Measurements from ENCODE around the gene NDUFS3.
"Not testable (repeated sequence)": the region's sequence is repeated elsewhere in the genome, so short reads cannot be mapped to it uniquely, and the experiment has no call there.

Gene NDUFS3

DNA sequence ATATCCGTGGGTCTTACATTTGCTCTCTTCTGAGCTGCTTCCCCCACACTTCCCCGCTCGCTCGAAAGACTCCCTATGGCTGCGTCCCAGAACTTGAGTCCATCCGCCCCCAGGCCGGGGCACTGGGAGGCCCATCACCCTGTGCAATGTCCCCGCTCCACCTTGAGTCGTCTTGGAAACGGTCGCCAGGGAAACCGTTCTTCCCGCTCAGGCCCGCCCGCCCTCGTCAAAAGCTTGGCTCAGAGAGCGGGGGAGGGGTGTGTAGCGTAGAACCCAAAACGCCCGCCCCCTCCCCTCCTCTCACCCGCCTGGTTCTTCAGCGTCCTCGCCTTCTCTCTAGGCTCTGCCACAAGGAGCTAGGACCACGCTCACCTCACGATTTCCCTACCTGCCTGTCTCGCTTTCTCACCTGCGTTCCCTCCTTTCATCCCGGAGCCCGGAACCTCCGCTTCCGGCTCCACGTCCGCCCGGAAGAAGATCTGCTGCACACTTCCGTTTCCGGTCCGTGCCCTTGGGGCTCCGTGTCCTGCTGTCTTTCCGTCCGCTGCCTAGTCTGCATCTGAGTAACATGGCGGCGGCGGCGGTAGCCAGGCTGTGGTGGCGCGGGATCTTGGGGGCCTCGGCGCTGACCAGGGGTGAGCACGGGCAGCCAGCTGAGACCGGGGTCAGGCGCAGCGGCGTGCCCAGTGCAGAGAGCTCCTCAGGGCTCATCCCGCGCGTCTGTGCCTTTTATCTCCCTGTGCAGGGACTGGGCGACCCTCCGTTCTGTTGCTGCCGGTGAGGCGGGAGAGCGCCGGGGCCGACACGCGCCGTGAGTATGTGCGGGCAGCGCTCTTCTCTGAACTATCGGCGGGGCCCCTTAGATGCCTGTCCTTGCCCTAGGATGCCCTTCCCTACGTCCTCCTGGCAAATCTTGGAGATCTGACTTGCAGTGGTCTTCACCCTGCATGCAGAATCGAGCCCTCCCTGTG is at the start of gene NDUFS3, which contains the start of gene KBTBD4:
TSS of gene NDUFS3 (plus strand) at position 551 of the 971 bp plus-strand sequence. CDS start at position 569, 18 bp downstream.
TSS of gene KBTBD4 (minus strand) at position 447 of the 971 bp plus-strand sequence. CDS start at position 428, 19 bp downstream.
- DNase-seq, result peak; percentile 85

DNA sequence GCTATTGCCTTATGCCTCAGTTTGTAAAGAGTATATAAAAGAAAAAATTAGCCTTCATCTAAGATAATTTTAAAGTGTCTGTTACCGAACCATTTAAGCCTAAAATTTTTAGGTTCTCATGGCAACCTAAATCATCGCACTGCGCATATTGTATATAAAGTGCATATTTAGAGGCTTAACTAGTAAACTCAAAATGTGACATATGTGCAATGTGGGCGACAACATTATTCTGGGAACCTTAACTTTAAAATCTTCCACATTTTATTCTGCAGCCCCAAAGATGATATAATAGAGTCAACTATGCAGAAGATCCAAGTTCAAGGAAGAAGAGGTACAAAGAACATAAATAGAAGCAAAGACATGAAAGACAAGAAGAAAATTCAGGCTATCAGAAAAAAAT is 48.9 kb upstream of the NDUFS3 start:
- DNase-seq, result no peak

DNA sequence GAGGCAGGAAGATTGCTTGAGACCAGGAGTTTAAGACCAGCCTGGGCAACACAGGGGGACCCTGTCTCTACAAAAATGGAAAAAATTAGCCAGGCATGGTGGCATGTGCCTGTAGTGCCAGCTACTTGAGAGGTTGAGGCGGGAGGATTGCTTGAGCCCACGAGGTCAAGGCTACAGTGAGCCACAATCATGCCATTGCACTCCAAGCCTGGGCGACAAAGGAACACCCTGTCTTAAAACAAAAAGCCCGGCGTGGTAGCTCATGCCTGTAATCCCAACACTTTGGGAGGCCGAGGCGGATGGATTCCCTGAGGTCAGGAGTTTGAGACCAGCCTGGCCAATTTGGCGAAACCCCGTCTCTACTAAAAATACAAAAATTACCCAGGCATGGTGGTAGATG is 48.2 kb upstream of the NDUFS3 start:
- not testable (repeated sequence) for DNase-seq

DNA sequence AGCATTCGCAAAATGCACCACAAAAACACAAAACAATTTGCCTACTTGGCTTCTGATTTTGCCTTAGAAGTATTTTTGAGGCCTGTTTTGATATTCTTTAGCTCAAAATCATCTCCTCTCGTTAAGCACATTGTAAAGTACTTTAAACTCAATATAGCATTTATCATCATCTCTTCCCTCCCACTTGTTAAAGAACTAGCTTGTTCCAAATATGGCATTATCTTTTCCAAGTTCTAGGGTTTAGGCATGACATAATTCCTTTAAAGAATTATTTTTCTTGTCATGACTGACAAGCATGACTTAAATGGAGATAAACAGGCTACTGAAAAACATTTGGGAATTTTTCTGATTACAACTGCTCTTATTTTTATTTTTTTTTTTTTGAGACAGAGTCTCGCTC is 47.2 kb upstream of the NDUFS3 start:
- DNase-seq, result no peak

DNA sequence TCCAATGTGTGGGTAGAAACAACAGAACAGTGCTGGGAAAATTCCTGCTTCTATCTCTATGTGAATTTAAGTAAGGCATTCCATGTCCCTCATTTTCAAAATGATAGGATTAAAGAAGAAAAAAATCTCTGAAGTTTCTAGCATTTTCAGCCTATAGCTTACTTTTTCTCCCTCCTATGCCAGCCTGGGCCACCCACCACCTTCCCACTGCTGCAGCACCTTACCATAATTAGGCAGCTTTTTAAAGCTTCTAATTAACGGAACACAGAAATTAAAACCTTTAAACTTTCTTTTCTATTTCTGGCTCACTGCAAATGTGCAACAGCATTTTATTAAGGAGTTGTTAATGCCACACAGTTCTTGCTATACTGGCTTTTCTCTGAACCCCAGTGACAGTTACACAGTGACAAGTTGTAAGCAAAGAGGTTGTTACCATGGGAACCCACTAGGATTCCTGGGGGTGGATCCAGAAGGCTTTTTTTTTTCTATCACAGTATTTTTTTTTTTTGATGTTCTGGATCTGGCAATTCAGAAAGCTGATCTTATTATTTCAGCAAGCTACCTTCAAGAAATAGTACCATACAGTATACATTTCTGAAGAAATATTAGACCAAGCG is 46.2 kb upstream of the NDUFS3 start:
- no peak for DNase-seq

DNA sequence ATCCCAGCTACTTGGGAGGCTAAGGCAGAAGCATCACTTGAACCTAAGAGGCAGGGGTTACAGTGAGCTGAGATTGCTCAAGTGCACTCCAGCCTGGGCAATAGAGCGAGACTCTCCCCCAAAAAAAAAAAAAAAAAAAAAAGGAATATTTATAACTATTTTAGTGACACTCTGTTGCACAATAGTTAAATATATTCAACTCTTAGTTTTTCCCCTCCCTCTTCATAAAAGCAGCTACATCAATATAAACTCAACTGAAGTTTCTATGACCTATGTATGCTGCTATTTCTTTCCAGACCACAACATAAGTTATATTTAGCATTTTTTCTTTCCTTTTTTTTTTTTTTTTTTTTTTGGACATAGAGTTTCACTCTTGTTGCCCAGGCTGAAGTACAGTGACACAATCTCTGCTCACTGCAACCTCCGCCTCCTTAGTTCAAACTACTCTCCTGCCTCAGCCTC is 45.2 kb upstream of the NDUFS3 start:
- DNase-seq, result no peak

DNA sequence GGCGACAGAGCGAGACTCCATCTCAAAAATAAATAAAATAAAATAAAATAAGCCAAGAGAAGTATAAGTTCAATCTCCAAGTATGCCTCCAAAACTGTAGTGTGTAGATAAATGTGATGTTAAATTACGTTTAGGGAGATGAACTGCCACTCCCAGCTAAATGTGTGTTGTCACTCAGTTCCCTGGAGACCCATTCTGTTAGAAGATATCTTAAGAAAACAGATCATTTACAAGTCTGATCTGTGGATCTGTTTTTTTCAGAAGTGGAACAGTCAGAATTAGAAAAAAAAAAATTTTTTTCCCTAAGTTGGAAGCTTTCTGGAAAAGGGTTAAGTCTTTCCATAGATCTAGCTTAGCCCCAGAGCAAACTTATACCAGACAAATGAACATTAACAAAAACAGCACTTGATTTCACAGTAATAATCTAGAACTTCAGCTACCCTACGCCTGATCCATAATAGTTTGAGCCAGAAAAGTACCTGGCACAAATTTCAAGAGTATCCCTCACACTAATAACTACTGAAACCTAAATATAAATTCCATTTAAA is 44.1 kb upstream of the NDUFS3 start:
- DNase-seq, result no peak

DNA sequence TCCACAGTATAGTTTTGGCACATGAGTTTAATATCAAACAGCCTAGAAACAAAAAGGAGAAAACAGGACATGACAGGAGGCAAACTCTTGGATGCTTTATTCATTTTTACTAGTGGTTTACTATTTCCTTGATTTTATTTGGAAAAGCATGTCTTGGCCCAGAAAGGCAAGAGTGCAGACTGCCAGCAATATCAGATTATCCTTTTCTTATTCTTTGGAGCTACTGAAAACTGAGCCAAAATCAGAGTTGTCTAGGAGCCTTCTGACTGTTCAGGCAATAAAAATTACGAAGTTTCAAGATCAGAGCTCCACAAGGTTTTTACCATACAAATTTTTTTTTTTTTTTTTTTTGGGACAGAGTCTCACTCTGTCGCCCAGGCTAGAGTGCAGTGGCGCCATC is 42.0 kb upstream of the NDUFS3 start:
- DNase-seq, result no peak

DNA sequence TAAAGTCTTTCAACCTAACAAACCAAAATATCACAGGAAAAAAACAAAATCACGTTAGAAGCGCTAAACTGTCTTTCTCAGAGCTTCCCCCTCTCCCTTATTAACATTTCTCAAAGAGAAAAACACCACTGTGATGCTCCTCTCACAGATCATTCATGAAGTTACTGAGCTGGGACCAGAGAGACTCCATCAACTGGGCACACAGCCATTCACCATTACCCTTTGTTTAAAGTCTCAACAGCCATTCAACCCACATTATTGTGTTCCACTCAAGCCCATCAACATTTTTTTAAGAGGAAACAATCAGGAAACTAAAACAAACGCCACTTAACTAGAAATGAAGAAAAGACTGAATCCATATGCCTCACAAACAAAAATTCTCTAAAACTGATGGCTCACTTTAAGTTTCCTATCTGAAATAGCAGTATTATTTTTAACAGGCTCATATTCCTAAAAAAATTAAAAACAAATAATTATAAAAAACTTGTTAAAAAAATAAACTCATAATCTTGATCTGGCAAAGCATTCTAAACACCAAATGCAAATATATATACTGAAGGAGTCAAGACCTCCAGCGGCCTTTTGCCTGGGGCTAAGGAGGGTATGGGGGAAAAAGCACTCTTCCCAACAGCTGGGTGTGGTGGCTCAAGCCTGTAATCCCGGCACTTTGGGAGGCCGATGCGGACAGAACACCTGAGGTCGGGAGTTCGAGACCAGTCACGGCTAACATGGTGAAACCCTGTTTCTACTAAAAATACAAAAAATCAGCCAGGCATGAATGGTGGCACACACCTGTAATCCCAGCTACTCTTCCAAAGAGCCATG is 39.9 kb upstream of the NDUFS3 start:
- DNase-seq, result no peak

DNA sequence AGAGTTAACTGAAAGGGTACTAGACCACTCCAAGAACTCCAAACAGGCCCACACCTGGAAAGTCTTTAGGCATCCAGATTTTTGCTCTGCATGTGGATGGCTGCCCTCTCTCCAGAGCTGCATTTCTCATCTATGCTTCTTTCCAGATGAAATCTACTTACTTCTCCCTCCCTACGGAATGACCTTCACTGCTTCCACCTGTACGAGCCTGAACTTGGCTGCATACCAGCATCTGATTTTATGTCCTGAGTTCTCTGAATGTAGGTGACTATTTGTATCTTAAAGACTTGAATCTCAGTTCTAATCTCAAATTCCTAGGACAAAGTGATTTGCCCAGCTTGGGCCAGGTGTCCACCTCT is 39.2 kb upstream of the NDUFS3 start:
- DNase-seq, result no peak

DNA sequence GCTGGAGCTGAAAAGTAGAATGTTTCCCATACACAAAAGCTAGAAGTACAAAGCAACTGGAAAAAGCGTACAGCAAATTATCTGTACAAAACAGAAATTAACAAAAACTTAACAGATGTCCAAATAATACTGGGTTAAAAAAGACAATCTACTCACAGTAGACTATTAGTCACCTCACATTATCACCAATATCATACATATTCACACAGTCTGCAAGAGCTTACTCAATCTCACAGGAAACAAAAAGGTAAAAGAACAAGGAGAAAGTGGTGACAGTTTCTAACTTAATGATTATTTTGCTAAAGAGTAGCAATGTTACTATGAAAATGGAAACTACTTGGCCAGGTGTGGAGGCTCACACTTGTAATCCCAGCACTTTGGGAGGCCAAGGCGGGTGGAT is 37.8 kb upstream of the NDUFS3 start:
- no peak for DNase-seq

DNA sequence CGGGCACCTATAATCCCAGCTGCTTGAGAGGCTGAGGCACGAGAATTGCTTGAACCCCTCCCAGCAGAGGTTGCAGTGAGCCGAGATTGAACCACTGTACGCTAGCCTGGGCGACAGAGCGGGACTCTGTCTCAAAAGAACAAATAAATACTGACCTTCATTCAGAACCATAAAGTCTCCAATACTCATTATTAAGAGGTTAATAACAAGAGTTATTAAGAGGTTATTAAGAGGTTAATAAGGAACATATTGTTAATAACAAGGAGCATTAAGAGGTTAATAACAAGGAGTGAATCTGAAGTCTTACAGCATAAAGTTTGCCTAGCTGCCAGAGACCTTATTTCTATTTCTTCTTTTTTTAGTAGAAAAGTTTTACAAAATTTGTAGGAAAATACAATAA is 33.6 kb upstream of the NDUFS3 start:
- DNase-seq, result no peak

DNA sequence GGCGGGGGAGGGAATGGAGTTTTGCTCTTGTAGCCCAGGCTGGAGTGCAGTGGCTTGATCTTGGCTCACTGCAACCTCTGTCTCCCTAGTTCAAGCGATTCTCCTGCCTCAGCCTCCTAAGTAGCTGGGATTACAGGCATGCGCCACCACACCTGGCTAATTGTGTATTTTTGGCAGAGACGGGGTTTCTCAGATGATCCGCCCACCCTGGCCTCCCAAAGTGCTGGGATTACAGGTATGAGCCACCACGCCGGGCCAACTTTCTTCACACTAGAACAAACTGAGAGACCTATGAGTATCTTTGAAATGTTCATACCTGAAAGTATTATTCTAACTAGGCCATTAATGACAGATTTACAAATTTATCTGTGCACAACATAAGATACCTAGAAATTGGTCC is 32.6 kb upstream of the NDUFS3 start:
- DNase-seq, result not testable (repeated sequence)

DNA sequence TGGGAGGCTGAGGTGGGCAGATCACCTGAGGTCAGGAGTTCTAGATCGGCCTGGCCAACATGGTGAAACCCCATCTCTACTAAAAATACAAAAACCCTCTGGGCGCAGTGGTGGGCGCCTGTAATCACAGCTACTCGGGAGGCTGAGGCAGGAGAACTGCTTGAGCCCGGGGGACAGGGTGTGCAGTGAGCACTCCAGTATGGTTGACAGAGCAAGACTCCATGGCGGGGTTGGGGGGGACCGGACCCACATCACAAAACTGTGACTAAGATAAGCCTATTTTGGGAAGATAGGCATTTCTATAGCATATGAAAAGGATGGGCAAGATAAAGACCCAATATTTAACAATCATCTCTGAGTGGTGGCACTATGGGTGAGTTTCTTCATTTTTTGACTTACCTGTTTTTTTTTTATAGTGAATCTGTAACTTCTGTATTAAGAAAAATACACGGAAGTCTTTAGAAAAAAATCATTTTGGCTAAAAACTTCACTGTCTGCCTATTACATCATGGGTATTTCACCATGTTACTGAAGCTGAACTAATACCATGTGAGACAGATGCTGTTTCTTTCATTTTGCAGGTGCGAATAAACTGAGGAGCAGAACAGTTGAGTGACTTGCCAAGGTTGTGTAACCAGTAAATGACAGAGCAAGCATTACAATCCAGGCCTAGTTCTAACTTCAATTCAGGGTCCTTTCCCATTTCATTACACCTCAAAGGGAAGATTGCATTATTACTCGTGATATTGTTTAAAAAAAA is 28.4 kb upstream of the NDUFS3 start:
- no peak for DNase-seq

DNA sequence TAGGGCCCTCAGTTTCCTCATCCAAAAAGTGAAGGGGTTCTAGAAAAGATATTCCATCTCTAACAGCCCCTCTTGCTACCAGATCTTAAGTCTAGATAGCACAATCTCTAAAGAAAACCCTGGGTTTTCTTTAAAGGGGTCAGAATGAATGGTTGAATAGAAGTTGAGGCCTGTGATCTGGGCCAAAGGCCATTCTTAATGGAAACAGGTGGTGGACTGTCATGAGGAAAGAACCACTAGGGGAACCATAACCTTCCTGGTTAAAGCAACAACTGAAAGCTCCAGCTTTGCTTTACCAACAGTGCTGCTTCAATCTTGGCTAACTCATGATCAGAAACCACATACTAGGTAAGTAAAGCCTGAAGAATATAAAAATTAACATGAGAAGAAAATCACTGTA is 27.8 kb upstream of the NDUFS3 start:
- DNase-seq, result no peak

DNA sequence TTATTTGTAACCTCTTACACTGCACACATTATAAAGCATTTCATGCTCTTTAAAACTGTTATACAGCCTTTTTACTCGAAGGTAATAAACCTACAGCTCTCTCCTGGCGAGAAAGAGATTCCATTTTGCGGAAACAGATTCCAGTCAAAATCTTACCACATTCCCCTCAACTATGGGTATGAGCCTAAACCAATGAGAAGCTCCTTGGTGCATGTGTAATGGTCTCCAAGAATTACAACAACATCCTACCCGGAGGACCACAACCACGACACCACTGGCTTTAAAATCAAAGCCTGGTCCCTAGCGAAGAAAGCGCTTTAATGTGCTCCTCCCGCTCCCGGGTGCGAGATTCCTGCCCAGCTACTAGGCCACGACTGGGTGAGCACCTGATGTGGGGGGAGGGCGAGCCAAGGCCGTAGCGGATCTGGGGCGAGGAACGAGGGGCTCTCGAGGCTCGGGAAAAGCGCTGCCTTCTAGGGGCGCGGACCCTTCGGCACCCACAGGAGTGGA is 26.8 kb upstream of the NDUFS3 start:
- peak; percentile 15 for DNase-seq

DNA sequence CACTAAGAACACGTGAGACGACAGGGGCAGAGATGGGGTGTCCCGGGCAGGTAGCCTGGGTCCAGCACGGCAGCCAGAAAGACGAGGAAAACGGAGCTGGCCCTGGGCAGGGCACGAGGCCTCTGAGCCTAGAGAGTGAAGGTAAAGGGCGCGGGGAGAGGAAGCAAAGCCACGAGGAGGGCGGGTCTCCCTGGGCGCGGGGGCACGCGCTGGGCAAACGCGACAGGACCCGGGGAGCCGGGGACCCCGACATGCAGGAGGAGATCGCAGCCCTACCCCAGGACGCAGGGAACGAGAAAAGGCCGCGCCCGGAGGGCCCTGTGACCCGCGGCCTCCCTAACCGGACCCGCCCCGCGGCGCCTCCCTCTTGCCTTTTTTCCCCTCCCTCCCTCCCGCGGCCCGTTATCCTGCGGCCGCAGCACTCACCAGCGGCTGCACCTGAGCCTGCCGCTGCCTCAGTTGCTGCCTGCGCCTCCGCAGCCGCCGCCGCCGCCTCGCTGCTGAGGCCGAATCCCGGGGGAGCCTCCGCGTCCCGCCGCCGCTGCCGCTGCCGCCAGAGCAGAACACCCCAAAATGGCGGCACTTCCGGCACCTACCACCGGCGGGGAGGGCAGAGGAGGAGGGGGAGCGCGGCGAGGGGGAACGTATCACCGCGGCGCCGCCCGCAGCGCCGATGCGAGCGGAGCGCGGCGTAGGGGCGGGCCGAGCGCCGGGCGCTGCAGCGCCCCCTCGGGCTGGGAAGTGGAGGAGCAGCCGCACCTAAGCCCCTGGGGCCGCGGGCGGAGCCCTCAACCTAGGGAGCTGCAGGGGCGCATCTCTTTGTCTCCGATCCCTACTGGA is 26.1 kb upstream of the NDUFS3 start, which contains the start of gene CELF1:
TSS of gene CELF1 (minus strand) at position 567 of the 840 bp plus-strand sequence. CDS start 53,609 bp downstream, outside the sequence.
- peak; percentile 90 for DNase-seq

DNA sequence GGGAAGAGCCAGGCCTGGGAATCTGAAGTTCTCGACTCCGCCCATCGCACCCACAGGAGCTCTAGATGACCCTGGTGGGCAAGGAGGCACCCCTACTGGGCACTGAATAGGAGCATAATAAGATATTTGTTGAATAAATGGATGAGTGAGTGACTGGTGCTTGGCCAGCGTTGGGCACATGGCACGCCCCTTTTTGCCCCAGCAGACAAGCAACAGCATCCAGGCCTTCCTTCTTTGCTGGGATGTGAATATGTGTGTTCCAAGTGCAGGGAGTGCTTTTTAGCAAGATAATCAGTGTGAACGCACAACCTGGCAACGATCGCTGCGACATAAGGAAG is 25.5 kb upstream of the NDUFS3 start:
- DNase-seq, result no peak

DNA sequence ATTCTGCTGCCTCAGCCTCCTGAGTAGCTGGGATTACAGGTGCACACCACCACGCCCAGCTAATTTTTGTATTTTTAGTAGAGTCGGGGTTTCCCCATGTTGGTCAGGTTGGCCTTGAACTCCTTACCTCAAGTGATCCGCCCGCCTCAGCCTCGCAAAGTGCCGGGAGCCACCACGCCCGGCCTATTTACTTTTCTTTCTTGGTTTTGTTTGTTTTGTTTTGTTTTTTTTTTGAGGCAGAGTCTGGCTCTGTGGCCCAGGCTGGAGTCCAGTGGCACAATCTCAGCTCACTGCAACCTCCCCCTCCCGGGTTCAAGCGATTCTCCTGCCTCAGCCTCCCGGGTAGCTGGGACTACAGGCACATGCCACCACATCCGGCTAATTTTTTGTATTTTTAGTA is 21.9 kb upstream of the NDUFS3 start:
- not testable (repeated sequence) for DNase-seq

DNA sequence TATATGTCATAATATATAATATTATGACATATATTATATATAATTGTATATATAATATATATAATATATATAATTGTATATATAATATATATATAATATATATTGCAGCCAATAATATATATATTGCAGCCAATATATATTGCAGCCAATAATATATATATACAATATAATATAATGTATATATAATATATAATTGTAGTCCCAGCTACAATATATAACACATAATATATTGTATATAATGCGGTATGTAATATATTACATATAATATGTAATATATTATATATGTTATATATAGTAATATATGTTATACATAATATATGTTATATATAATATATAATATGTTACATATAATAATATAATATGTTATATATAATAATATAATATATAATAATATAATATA is 20.2 kb upstream of the NDUFS3 start:
- DNase-seq, result no peak

DNA sequence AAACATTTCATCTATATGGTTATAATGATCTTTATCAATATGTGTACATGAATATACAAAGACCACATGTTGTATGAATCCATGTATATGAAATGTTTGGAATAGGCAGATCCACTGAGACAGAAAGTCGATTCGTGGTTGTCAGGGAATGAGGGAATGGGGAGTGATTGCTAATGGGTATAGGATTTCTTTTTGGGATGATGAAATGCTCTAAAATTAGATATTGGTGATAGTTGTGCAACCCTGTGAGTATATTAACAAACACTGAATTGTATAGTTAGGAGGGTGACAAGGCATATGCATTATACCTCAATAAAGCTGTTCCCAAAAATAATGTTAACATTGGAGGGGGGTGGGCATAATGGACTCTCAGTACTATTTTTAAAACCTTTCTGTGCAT is 18.4 kb upstream of the NDUFS3 start:
- no peak for DNase-seq

Measured in activated CD4-positive, alpha-beta T cell treated with anti-CD3 and anti-CD28 coated beads, Interleukin-2, amount 50 U/mL, for 1 hour (primary cell).